ENCODE data around the gene WDR6.
A peak's percentile ranks its signal among the peaks of the same experiment; 100 is the strongest.
"Not testable (repeated sequence)": the region's sequence is repeated elsewhere in the genome, so short reads cannot be mapped to it uniquely, and the experiment has no call there.

Gene WDR6

DNA sequence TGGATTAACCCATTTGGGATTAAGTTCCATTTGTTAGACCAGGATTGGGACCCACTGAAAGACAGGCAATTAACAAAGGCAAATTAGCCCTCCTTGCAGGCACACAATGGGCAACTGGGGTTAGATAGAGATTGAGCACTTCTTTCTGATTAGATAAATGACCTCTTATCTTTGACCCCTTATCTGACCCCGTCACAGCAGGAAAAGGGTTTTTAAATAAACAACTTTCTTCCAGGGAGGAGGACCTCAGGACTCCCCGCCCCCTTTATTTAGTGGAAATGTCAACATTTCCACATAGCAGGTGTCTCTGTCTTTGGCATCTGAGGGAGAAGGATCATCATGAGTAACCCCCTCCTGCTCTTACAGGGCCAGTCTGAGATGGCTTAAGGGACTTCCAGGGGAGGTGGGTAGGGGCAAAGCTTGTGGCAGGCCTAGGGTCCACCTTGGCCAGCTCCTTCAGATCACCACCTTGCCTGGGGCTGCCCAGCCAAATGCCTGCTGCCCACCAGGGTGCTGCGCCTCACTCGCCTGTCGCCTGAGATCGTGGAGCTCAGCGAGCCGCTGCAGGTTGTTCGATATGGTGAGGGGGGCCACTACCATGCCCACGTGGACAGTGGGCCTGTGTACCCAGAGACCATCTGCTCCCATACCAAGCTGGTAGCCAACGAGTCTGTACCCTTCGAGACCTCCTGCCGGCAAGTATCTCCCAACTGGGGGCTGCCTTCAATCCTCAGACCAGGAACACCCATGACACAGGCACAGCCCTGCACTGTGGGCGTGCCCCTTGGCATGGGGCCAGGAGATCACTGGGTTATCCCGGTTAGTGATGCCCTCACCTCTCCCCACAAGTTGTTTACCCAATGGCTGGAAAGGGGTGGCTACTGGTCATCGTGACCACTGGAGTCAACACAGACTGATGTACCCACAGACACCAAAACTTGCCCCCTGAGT is 2.6 kb upstream of the WDR6 start:
- Mint-ChIP-seq H3K27ac (no peak overlapping the region), H3K9me3 (no peaks in the 10 kb centered on the region), H3K27me3 (no peaks in the 10 kb centered on the region), H3K4me1 (peaks cover 19% of the 10 kb centered on the region), H3K4me3 (no peak overlapping the region), H3K36me3 (no peaks in the 10 kb centered on the region)
- ATAC-seq (ENCODE audit: low read depth) (no peak), DNase-seq (ENCODE audit: low spot score in 2 of 2) (no peak)

GRCh38 chr3:49005303-49005680 is 1.9 kb upstream of the WDR6 start:
- H3K36me3 Mint-ChIP-seq = no peaks in the 10 kb centered on the region
- ATAC-seq (ENCODE audit: low read depth) (no peak), DNase-seq (ENCODE audit: low spot score in 2 of 2) (no peak)
- no peaks in the 10 kb centered on the region for H3K27me3 Mint-ChIP-seq
- no peak overlapping the region for H3K27ac Mint-ChIP-seq
- no peaks in the 10 kb centered on the region for H3K9me3 Mint-ChIP-seq
- H3K4me3 Mint-ChIP-seq = no peak overlapping the region
- H3K4me1 Mint-ChIP-seq = peaks cover 19% of the 10 kb centered on the region

GRCh38 chr3:49005998-49006397 is 1.2 kb upstream of the WDR6 start:
- Mint-ChIP-seq H3K4me3 (peak overlapping the region; percentile 100), H3K27me3 (no peaks in the 10 kb centered on the region), H3K36me3 (no peaks in the 10 kb centered on the region), H3K9me3 (no peaks in the 10 kb centered on the region), H3K27ac (peak overlapping the region; percentile 99), H3K4me1 (peaks cover 19% of the 10 kb centered on the region)
- ATAC-seq (ENCODE audit: low read depth) (no peak), DNase-seq (ENCODE audit: low spot score in 2 of 2) (no peak)

- no peak for ATAC-seq (ENCODE audit: low read depth)
- no peaks in the 10 kb centered on the region for H3K27me3 Mint-ChIP-seq
- DNase-seq (ENCODE audit: low spot score in 2 of 2) = no peak
- H3K36me3 Mint-ChIP-seq = no peaks in the 10 kb centered on the region
- H3K9me3 Mint-ChIP-seq = no peaks in the 10 kb centered on the region
- H3K4me1 Mint-ChIP-seq = peaks cover 20% of the 10 kb centered on the region
- peak overlapping the region; percentile 100 for H3K4me3 Mint-ChIP-seq
- peak overlapping the region; percentile 99 for H3K27ac Mint-ChIP-seq
Observed at GRCh38 chr3:49006408-49007067, 653 bp upstream of the WDR6 start.

GRCh38 chr3:49007771-49008528 is 759 bp downstream of the WDR6 start:
- DNase-seq (ENCODE audit: low spot score in 2 of 2) = peak; percentile 82
- H3K36me3 Mint-ChIP-seq = no peaks in the 10 kb centered on the region

DNA sequence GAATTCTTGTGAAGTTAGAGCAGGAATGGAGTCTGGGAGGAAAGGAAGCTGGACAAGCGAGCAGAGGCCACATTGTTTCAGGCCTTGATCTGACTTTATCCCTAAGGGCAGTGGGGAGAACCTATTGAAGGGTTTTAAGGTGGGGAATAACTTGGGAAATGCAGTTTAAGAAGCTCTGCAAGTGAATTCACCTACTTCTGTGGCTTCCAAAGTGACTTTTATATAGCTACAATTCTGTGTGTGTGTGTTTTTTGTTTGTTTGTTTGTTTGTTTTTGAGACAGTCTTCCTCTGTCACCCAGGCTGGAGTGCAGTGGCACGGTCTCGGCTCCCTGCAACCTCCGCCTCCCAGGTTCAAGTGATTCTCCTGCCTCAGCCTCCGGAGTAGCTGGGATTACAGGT is 1.4 kb downstream of the WDR6 start:
- ATAC-seq (ENCODE audit: low read depth) = not testable (repeated sequence)
- peaks cover 20% of the 10 kb centered on the region for H3K4me1 Mint-ChIP-seq

More at GRCh38 chr3:49007771-49008528, 759 bp downstream of the WDR6 start:
- Mint-ChIP-seq H3K27ac (peak overlapping the region; percentile 99), H3K4me3 (peak overlapping the region; percentile 100), H3K4me1 (peaks cover 20% of the 10 kb centered on the region), H3K9me3 (no peaks in the 10 kb centered on the region), H3K27me3 (no peaks in the 10 kb centered on the region)
- ATAC-seq (ENCODE audit: low read depth) = peak; percentile 52

GRCh38 chr3:49009396-49009795 is 2.2 kb downstream of the WDR6 start:
- H3K27me3 Mint-ChIP-seq = no peaks in the 10 kb centered on the region
- peaks cover 2% of the 10 kb centered on the region for H3K36me3 Mint-ChIP-seq
- peaks cover 24% of the 10 kb centered on the region for H3K4me1 Mint-ChIP-seq
- no peaks in the 10 kb centered on the region for H3K9me3 Mint-ChIP-seq
- peak overlapping the region; percentile 19 for H3K27ac Mint-ChIP-seq
- ATAC-seq (ENCODE audit: low read depth) (no peak), DNase-seq (ENCODE audit: low spot score in 2 of 2) (no peak)
- H3K4me3 Mint-ChIP-seq = peak overlapping the region; percentile 9

More for the DNA sequence above, 1.4 kb downstream of the WDR6 start:
- peak overlapping the region; percentile 19 for H3K27ac Mint-ChIP-seq
- not testable (repeated sequence) for H3K36me3 Mint-ChIP-seq; H3K9me3 Mint-ChIP-seq; DNase-seq (ENCODE audit: low spot score in 2 of 2); H3K27me3 Mint-ChIP-seq
- peak overlapping the region; percentile 100 for H3K4me3 Mint-ChIP-seq

DNA sequence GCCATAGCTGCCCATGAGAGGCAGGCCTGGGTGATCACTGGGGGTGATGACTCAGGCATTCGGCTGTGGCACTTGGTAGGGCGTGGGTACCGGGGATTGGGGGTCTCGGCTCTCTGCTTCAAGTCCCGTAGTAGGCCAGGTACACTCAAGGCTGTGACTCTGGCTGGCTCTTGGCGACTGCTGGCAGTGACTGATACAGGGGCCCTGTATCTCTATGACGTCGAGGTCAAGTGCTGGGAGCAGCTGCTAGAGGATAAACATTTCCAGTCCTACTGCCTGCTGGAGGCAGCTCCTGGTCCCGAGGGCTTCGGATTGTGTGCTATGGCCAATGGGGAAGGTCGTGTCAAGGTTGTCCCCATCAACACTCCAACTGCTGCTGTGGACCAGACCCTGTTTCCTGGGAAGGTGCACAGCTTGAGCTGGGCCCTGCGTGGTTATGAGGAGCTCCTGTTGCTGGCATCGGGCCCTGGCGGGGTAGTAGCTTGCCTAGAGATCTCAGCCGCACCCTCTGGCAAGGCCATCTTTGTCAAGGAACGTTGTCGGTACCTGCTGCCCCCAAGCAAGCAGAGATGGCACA is 5.3 kb downstream of the WDR6 start:
- ATAC-seq (ENCODE audit: low read depth) = no peak
- Mint-ChIP-seq H3K36me3 (peaks cover 8% of the 10 kb centered on the region), H3K27ac (no peak overlapping the region)

GRCh38 chr3:49013113-49013737 is 6.0 kb downstream of the WDR6 start:
- Mint-ChIP-seq H3K27me3 (no peaks in the 10 kb centered on the region), H3K9me3 (no peaks in the 10 kb centered on the region), H3K4me3 (no peak overlapping the region), H3K36me3 (peaks cover 8% of the 10 kb centered on the region), H3K27ac (no peak overlapping the region), H3K4me1 (peaks cover 21% of the 10 kb centered on the region)
- DNase-seq (ENCODE audit: low spot score in 2 of 2) (no peak), ATAC-seq (ENCODE audit: low read depth) (no peak)

More for the DNA sequence above, 5.3 kb downstream of the WDR6 start:
- H3K9me3 Mint-ChIP-seq = no peaks in the 10 kb centered on the region
- no peak for DNase-seq (ENCODE audit: low spot score in 2 of 2)
- H3K27me3 Mint-ChIP-seq = no peaks in the 10 kb centered on the region
- H3K4me3 Mint-ChIP-seq = no peak overlapping the region
- H3K4me1 Mint-ChIP-seq = peaks cover 25% of the 10 kb centered on the region

DNA sequence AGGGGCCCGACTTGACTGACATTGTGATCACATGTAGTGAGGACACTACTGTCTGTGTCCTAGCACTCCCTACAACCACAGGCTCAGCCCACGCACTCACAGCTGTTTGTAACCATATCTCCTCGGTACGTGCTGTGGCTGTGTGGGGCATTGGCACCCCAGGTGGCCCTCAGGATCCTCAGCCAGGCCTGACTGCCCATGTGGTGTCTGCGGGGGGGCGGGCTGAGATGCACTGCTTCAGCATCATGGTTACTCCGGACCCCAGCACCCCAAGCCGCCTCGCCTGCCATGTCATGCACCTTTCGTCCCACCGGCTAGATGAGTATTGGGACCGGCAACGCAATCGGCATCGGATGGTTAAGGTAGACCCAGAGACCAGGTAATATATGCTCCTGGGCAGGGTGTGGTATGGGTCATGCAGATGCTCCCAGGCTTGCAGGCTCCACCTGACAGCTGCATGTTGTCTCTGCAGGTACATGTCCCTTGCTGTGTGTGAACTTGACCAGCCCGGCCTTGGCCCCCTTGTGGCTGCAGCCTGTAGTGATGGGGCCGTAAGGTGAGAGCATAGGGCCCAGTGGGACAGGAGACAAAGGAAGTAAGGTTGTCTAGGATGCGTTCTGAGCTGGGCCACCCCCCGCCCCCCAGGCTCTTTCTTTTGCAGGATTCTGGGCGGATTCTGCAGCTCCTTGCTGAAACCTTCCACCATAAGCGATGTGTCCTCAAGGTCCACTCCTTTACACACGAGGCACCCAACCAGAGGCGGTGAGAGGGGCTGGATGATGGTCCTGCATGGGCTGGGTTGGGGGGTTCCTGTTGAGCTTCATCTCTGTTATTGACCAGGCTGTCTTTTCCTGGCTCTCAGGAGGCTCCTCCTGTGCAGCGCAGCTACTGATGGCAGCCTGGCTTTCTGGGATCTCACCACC is 6.8 kb downstream of the WDR6 start:
- Mint-ChIP-seq H3K9me3 (no peaks in the 10 kb centered on the region), H3K36me3 (peaks cover 8% of the 10 kb centered on the region), H3K27ac (no peak overlapping the region), H3K27me3 (no peaks in the 10 kb centered on the region), H3K4me1 (peaks cover 19% of the 10 kb centered on the region), H3K4me3 (no peak overlapping the region)
- ATAC-seq (ENCODE audit: low read depth) (peak; percentile 59), DNase-seq (ENCODE audit: low spot score in 2 of 2) (peak in 1 of 2 donors; percentile 53)

GRCh38 chr3:49015072-49015471 is 7.9 kb downstream of the WDR6 start:
- ATAC-seq (ENCODE audit: low read depth) (no peak), DNase-seq (ENCODE audit: low spot score in 2 of 2) (no peak)
- Mint-ChIP-seq H3K4me1 (peaks cover 17% of the 10 kb centered on the region), H3K36me3 (peaks cover 8% of the 10 kb centered on the region), H3K27me3 (no peaks in the 10 kb centered on the region), H3K4me3 (no peak overlapping the region), H3K9me3 (no peaks in the 10 kb centered on the region), H3K27ac (peak overlapping the region; percentile 31)

GRCh38 chr3:49015765-49016164 is 8.6 kb downstream of the WDR6 start:
- Mint-ChIP-seq H3K27ac (no peak overlapping the region), H3K27me3 (no peaks in the 10 kb centered on the region), H3K9me3 (no peaks in the 10 kb centered on the region), H3K4me3 (no peak overlapping the region), H3K4me1 (peaks cover 21% of the 10 kb centered on the region), H3K36me3 (peaks cover 8% of the 10 kb centered on the region)
- ATAC-seq (ENCODE audit: low read depth) = no peak
- no peak for DNase-seq (ENCODE audit: low spot score in 2 of 2)
